Osteocyte (in vitro differentiated cells): ENCODE results near the gene SF1. TPM values are rescaled to one million over a fixed set of nuclear protein-coding genes. Genes with fewer than 3 reads are reported as not detected.
A peak's percentile ranks its signal among the peaks of the same experiment; 100 is the strongest.
"Not testable (repeated sequence)": the region's sequence is repeated elsewhere in the genome, so short reads cannot be mapped to it uniquely, and the experiment has no call there.

ENCODE experiments used
- DNase-seq: peaks from one replicate; pipeline ENCODE4 v3.0.0; 2021; ENCODE audit warnings: mixed read lengths; ENCODE audit not compliant: unreplicated experiment; ENCODE audit errors: extremely low spot score
- H3K27ac Mint-ChIP-seq: one replicate; pipeline ENCODE4 v1.8.0; 2021; ENCODE audit warnings: mild to moderate bottlenecking, mixed read lengths; ENCODE audit not compliant: unreplicated experiment
- H3K27me3 Mint-ChIP-seq: one replicate; pipeline ENCODE4 v1.8.0; 2021; ENCODE audit warnings: mixed read lengths; ENCODE audit not compliant: unreplicated experiment
- H3K36me3 Mint-ChIP-seq: one replicate; pipeline ENCODE4 v1.8.0; 2021; ENCODE audit warnings: mixed read lengths; ENCODE audit not compliant: unreplicated experiment
- H3K4me1 Mint-ChIP-seq: one replicate; pipeline ENCODE4 v1.8.0; 2021; ENCODE audit warnings: mixed read lengths; ENCODE audit not compliant: unreplicated experiment
- H3K4me3 Mint-ChIP-seq: one replicate; pipeline ENCODE4 v1.8.0; 2021; ENCODE audit warnings: mild to moderate bottlenecking, moderate library complexity, mixed read lengths; ENCODE audit not compliant: unreplicated experiment
- H3K9me3 Mint-ChIP-seq: one replicate; pipeline ENCODE4 v1.8.0; 2021; ENCODE audit warnings: mixed read lengths; ENCODE audit not compliant: unreplicated experiment
- CTCF ChIP-seq: fragments of 200-600 bp; sonication (generic); IDR thresholded peaks from 2 replicates; pipeline ENCODE4 v1.5.0; 2021; ENCODE audit warnings: antibody characterized with exemption, mild to moderate bottlenecking, moderate library complexity
- total RNA-seq: library from RNA; stranded (reverse); gene quantifications from 2 replicates; pipeline ENCODE4 v1.2.1, GENCODE V29; 2021

SF1 gene
- total RNA-seq, 1 donor from 2014 or later = 290 TPM

- H3K4me1 Mint-ChIP-seq = no peaks in the 10 kb centered on the region
- no peak for TF ChIP-seq CTCF
- DNase-seq = no peak
- H3K27ac Mint-ChIP-seq = no peak overlapping the region
- no peaks in the 10 kb centered on the region for H3K36me3 Mint-ChIP-seq
- no peaks in the 10 kb centered on the region for H3K9me3 Mint-ChIP-seq
- no peak overlapping the region for H3K4me3 Mint-ChIP-seq
- peaks cover 6% of the 10 kb centered on the region for H3K27me3 Mint-ChIP-seq
Measured at GRCh38 chr11:64823568-64824119, 45.3 kb upstream of the SF1 start.

- H3K4me1 Mint-ChIP-seq = no peaks in the 10 kb centered on the region
- TF ChIP-seq CTCF = no peak
- H3K27ac Mint-ChIP-seq = no peak overlapping the region
- no peaks in the 10 kb centered on the region for H3K27me3 Mint-ChIP-seq
- H3K4me3 Mint-ChIP-seq = no peak overlapping the region
- DNase-seq = no peak
- no peaks in the 10 kb centered on the region for H3K9me3 Mint-ChIP-seq
- no peaks in the 10 kb centered on the region for H3K36me3 Mint-ChIP-seq
Measured at GRCh38 chr11:64817476-64817875, 39.1 kb upstream of the SF1 start.

GRCh38 chr11:64815433-64815832, 37.1 kb upstream of the SF1 start:
- H3K4me1 Mint-ChIP-seq, DNase-seq, H3K4me3 Mint-ChIP-seq, H3K27ac Mint-ChIP-seq, H3K27me3 Mint-ChIP-seq, H3K36me3 Mint-ChIP-seq, H3K9me3 Mint-ChIP-seq: not testable (repeated sequence)

GRCh38 chr11:64814712-64815187, 36.4 kb upstream of the SF1 start:
- Mint-ChIP-seq H3K4me3 (no peak overlapping the region), H3K27ac (no peak overlapping the region), H3K9me3 (no peaks in the 10 kb centered on the region), H3K36me3 (no peaks in the 10 kb centered on the region), H3K4me1 (peaks cover 8% of the 10 kb centered on the region), H3K27me3 (no peaks in the 10 kb centered on the region)
- DNase-seq = no peak
- no peak for TF ChIP-seq CTCF

GRCh38 chr11:64813826-64814225, 35.5 kb upstream of the SF1 start:
- no peaks in the 10 kb centered on the region for H3K27me3 Mint-ChIP-seq
- no peaks in the 10 kb centered on the region for H3K36me3 Mint-ChIP-seq
- H3K4me3 Mint-ChIP-seq = no peak overlapping the region
- peaks cover 15% of the 10 kb centered on the region for H3K4me1 Mint-ChIP-seq
- H3K9me3 Mint-ChIP-seq = no peaks in the 10 kb centered on the region
- DNase-seq = no peak
- TF ChIP-seq CTCF = no peak
- H3K27ac Mint-ChIP-seq = no peak overlapping the region

- Mint-ChIP-seq H3K9me3 (no peaks in the 10 kb centered on the region), H3K27me3 (no peaks in the 10 kb centered on the region), H3K4me1 (peaks cover 15% of the 10 kb centered on the region), H3K4me3 (peak overlapping the region; percentile 98), H3K36me3 (peaks cover 7% of the 10 kb centered on the region), H3K27ac (peak overlapping the region; percentile 87)
- no peak for DNase-seq
- no peak for TF ChIP-seq CTCF
Measured at GRCh38 chr11:64810891-64811272, 32.5 kb upstream of the SF1 start.
